DOHH2 (cell line): ENCODE measurements around the gene ERP27.

Source experiments
- H3F3A ChIP-seq: fragments of 200-600 bp; sonication (generic), shearing (Covaris generic); 2 replicates; pipeline ENCODE4 v1.6.0; 2016; ENCODE audit warnings: antibody characterized with exemption, mild to moderate bottlenecking; ENCODE audit not compliant: control insufficient read depth, insufficient read depth
- H3K27ac ChIP-seq: fragments of 200-600 bp; sonication (generic); 2 replicates; pipeline ENCODE4 v1.5.1; 2014; ENCODE audit warnings: low read depth, mild to moderate bottlenecking, low read length, moderate library complexity
- H3K27me3 ChIP-seq: fragments of 200-600 bp; sonication (generic); 2 replicates; pipeline ENCODE4 v1.6.1; 2014; ENCODE audit warnings: mild to moderate bottlenecking, low read length, mixed read lengths; ENCODE audit not compliant: control insufficient read depth
- H3K36me3 ChIP-seq: fragments of 200-600 bp; sonication (generic); 2 replicates; pipeline ENCODE4 v1.6.1; 2014; ENCODE audit warnings: mild to moderate bottlenecking, low read length, moderate library complexity, mixed read lengths; ENCODE audit not compliant: control insufficient read depth
- H3K4me1 ChIP-seq: fragments of 200-600 bp; sonication (generic); 2 replicates; pipeline ENCODE4 v1.6.1; 2014; ENCODE audit warnings: mild to moderate bottlenecking, low read length, mixed read lengths; ENCODE audit not compliant: control insufficient read depth
- H3K4me2 ChIP-seq: fragments of 200-600 bp; sonication (generic); 2 replicates; pipeline ENCODE4 v1.6.0; 2014; ENCODE audit warnings: mild to moderate bottlenecking, low read length, moderate library complexity
- H3K4me3 ChIP-seq: fragments of 200-600 bp; sonication (generic); 2 replicates; pipeline ENCODE4 v1.5.1; 2014; ENCODE audit warnings: mild to moderate bottlenecking, low read length, mixed read lengths
- H3K79me2 ChIP-seq: fragments of 200-600 bp; sonication (generic); 2 replicates; pipeline ENCODE4 v1.6.1; 2014; ENCODE audit warnings: mild to moderate bottlenecking, low read length, mixed read lengths; ENCODE audit not compliant: control insufficient read depth
- H3K9me2 ChIP-seq: fragments of 200-600 bp; sonication (generic); replicated peaks from 2 replicates; pipeline ENCODE4 v1.6.1; 2014; ENCODE audit warnings: mild to moderate bottlenecking, low read length, mixed read lengths; ENCODE audit not compliant: control insufficient read depth
- H3K9me3 ChIP-seq: fragments of 200-600 bp; sonication (generic); 2 replicates; pipeline ENCODE4 v1.6.1; 2014; ENCODE audit warnings: antibody characterized with exemption, low read length, mixed read lengths; ENCODE audit not compliant: control insufficient read depth, insufficient read depth
- H4K20me1 ChIP-seq: fragments of 200-600 bp; sonication (generic); 2 replicates; pipeline ENCODE4 v1.6.0; 2014; ENCODE audit warnings: low read depth, mild to moderate bottlenecking, antibody characterized with exemption, low read length, moderate library complexity; ENCODE audit not compliant: control insufficient read depth, insufficient read depth
- CTCF ChIP-seq: fragments of 200-600 bp; sonication (generic); IDR thresholded peaks from one replicate; pipeline ENCODE4 v1.5.1; 2014; ENCODE audit warnings: antibody characterized with exemption, mild to moderate bottlenecking, low read depth, low read length; ENCODE audit not compliant: poor library complexity, severe bottlenecking
- EZH2phosphoT487 ChIP-seq: fragments of 200-600 bp; sonication (generic); IDR thresholded peaks from 2 replicates; pipeline ENCODE4 v1.6.1; 2017; ENCODE audit warnings: borderline replicate concordance, mild to moderate bottlenecking, antibody characterized with exemption, low read length, moderate library complexity, mixed read lengths

Gene ERP27

GRCh38 chr12:14981049-14981448 is 42.7 kb upstream of the ERP27 start:
- H4K20me1 ChIP-seq, result no peaks in the 10 kb centered on the region
- no peak for TF ChIP-seq CTCF
- no peak for TF ChIP-seq EZH2phosphoT487
- H3F3A ChIP-seq, result no peaks in the 10 kb centered on the region
- H3K36me3 ChIP-seq, result no peaks in the 10 kb centered on the region
- H3K4me2 ChIP-seq, result no peak overlapping the region
- no peaks in the 10 kb centered on the region for H3K79me2 ChIP-seq
- no peaks in the 10 kb centered on the region for H3K9me3 ChIP-seq
- no peak overlapping the region for H3K4me3 ChIP-seq
- no peaks in the 10 kb centered on the region for H3K27me3 ChIP-seq
- H3K27ac ChIP-seq, result no peak overlapping the region
- H3K4me1 ChIP-seq, result peaks cover 10% of the 10 kb centered on the region
- H3K9me2 ChIP-seq, result no peaks in the 10 kb centered on the region

GRCh38 chr12:14979468-14979867 is 41.1 kb upstream of the ERP27 start:
- peaks cover 10% of the 10 kb centered on the region for H3K4me1 ChIP-seq
- H3K9me3 ChIP-seq, result no peaks in the 10 kb centered on the region
- H3F3A ChIP-seq, result no peaks in the 10 kb centered on the region
- TF ChIP-seq EZH2phosphoT487 (no peak), CTCF (no peak)
- H3K4me2 ChIP-seq, result no peak overlapping the region
- H3K4me3 ChIP-seq, result no peak overlapping the region
- H3K36me3 ChIP-seq, result no peaks in the 10 kb centered on the region
- no peaks in the 10 kb centered on the region for H4K20me1 ChIP-seq
- no peaks in the 10 kb centered on the region for H3K9me2 ChIP-seq
- no peaks in the 10 kb centered on the region for H3K27me3 ChIP-seq
- no peak overlapping the region for H3K27ac ChIP-seq
- no peaks in the 10 kb centered on the region for H3K79me2 ChIP-seq

- no peaks in the 10 kb centered on the region for H3K27me3 ChIP-seq
- H3K9me3 ChIP-seq, result no peaks in the 10 kb centered on the region
- no peak overlapping the region for H3K4me2 ChIP-seq
- H3K4me3 ChIP-seq, result no peak overlapping the region
- H3F3A ChIP-seq, result no peaks in the 10 kb centered on the region
- no peaks in the 10 kb centered on the region for H3K79me2 ChIP-seq
- no peaks in the 10 kb centered on the region for H4K20me1 ChIP-seq
- no peaks in the 10 kb centered on the region for H3K36me3 ChIP-seq
- H3K4me1 ChIP-seq, result peaks cover 3% of the 10 kb centered on the region; the same call in 1 of the 2 replicates
- H3K9me2 ChIP-seq, result no peaks in the 10 kb centered on the region
- no peak overlapping the region for H3K27ac ChIP-seq
- TF ChIP-seq CTCF (no peak), EZH2phosphoT487 (no peak)
These were observed 38.3 kb upstream of the ERP27 start for GRCh38 chr12:14976658-14977057.
